DMS53 treated with DMSO at 0.1 percent for 48 hours (cell line): Measurements from ENCODE around the gene FZD1.

Experiments used
- DNase-seq: peaks from one replicate; lab custom pipeline; 2025; ENCODE audit not compliant: unreplicated experiment; lab: John Stamatoyannopoulos, UW

FZD1 gene

GRCh38 chr7:91264924-91265681, 870 bp downstream of the FZD1 start:
- DNase-seq, result peak; percentile 71

GRCh38 chr7:91265693-91266066, 1.4 kb downstream of the FZD1 start:
- DNase-seq, result peak; percentile 50

- DNase-seq, result no peak
These were observed 1.9 kb downstream of the FZD1 start for GRCh38 chr7:91266067-91266688.

- no peak for DNase-seq
These were observed 2.5 kb downstream of the FZD1 start for GRCh38 chr7:91266689-91267090.

- no peak for DNase-seq
These were observed 3.1 kb downstream of the FZD1 start for GRCh38 chr7:91267171-91267955.

- no peak for DNase-seq
These were observed 6.1 kb downstream of the FZD1 start for GRCh38 chr7:91270372-91270771.

GRCh38 chr7:91276909-91277308, 12.7 kb downstream of the FZD1 start:
- no peak for DNase-seq

GRCh38 chr7:91280185-91280584, 16.0 kb downstream of the FZD1 start:
- DNase-seq, result peak; percentile 66

- no peak for DNase-seq
These were observed 16.4 kb downstream of the FZD1 start for GRCh38 chr7:91280604-91281003.

GRCh38 chr7:91285696-91286355, 21.6 kb downstream of the FZD1 start:
- DNase-seq, result no peak

GRCh38 chr7:91286432-91286831, 22.2 kb downstream of the FZD1 start:
- DNase-seq, result peak; percentile 32

GRCh38 chr7:91287371-91288084, 23.3 kb downstream of the FZD1 start:
- no peak for DNase-seq

- peak; percentile 60 for DNase-seq
These were observed 24.1 kb downstream of the FZD1 start for GRCh38 chr7:91288208-91288824.

- DNase-seq, result no peak
These were observed 25.5 kb downstream of the FZD1 start for GRCh38 chr7:91289633-91290254.

- DNase-seq, result no peak
These were observed 27.1 kb downstream of the FZD1 start for GRCh38 chr7:91291302-91291701.

- peak; percentile 89 for DNase-seq
These were observed 27.7 kb downstream of the FZD1 start for GRCh38 chr7:91291902-91292301.

GRCh38 chr7:91292506-91292905, 28.3 kb downstream of the FZD1 start:
- peak; percentile 38 for DNase-seq

GRCh38 chr7:91293136-91293535, 28.9 kb downstream of the FZD1 start:
- no peak for DNase-seq

- no peak for DNase-seq
These were observed 29.6 kb downstream of the FZD1 start for GRCh38 chr7:91293840-91294239.

- no peak for DNase-seq
These were observed 30.5 kb downstream of the FZD1 start for GRCh38 chr7:91294639-91295220.
